CD4-positive, alpha-beta T cell treated with Interleukin-4 for 1 hour (primary cell): ENCODE measurements around the gene CPT1B.
A peak's percentile ranks its signal among the peaks of the same experiment; 100 is the strongest.

Experiments used
- DNase-seq, 2 donors: peaks; one replicate each; pipeline ENCODE4 v3.0.0-alpha.2; 2020 to 2022

The CPT1B gene

DNA sequence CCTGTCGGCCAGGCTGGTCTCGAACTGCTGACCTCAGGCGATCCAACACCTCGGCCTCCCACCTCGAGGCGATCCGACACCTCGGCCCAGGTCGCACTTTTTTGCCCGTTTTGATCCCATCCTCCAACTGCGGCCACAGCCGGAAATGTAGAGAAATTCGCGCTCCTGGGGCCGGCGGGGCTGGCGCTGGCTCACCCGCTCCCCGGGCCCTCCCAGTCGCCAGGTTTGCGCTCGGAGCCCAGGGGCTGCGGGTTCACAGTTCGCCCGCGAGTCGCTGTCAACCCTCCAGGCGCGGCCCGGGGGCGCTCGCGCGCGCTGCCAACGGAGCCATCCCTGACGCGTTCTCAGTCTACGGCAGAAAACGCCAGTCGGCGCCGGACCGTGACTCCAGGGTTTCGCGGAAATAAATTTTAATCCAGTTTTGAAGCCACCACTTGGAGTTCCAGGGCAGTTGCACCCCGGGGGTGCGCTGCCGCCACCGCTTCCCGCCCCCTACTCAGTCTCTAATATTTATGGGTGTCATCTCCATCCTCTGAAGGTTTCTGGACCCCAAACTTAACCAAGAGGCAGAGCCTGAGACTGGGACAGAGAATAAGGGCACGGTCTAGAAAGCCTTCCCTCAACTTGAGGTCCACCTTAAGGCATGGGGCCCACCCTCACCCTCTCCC lies 34.0 kb downstream of the CPT1B start:
- peak; percentile 86 to 89 for DNase-seq

DNA sequence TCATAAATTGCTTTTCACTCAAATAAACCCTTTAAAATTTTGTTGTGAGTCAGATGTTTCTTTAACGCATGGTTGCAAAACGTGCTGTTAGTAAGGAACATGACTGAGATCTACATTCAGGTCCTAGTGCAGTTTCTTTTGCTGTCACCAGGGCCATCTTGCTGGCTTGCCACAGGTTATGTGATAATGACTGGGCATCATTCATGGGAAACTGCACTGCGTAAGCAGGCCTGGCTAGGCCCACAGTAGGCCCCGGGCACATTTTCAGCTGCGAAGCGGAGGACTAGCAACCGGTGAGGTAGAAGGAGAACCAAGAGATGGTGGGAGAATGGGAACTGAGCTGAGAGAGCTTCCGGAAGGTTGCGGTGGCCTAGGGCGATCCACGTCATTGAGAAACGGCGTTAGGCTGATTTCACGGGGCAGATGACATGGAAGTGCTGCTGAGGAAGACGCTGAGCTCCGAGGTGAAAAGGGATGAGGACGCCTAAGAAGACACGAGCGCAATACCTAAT lies 35.8 kb downstream of the CPT1B start:
- DNase-seq = peak in 1 of 2 donors; percentile 78

DNA sequence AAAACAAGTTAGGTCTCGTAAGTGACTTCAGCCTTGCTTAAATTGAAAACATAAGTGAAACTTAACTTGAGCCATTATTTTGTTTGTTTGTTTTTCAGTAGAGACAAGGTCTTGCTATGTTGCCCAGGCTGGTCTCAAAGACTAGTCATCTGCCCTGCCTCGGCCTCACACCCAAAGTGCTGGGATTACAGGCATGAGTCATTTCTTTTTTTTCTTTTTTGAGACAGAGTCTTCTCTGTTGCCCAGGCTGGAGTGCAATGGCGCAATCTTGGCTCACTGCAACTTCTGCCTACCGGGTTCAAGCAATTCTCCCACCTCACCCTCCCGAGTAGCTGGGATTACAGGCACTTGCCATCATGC lies 36.6 kb downstream of the CPT1B start:
- peak; percentile 43 to 79 for DNase-seq

DNA sequence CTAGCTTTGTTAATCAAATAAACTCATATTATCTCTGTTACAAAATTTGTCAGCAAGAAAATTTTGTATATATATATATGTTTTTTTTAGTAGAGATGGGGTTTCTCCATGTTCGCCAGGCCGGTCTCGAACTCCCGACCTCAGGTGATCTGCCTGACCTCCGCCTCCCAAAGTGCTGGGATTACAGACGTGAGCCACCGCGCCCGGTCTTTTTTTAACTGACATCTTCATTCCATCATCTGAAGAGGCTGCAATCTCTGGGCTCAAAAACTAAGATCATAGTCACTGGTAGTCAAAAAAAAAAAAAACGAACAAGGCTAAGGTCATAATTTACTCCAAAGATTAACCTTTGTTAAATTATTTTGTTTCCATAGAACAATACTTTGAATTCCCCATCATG lies 37.8 kb downstream of the CPT1B start:
- no peak for DNase-seq

DNA sequence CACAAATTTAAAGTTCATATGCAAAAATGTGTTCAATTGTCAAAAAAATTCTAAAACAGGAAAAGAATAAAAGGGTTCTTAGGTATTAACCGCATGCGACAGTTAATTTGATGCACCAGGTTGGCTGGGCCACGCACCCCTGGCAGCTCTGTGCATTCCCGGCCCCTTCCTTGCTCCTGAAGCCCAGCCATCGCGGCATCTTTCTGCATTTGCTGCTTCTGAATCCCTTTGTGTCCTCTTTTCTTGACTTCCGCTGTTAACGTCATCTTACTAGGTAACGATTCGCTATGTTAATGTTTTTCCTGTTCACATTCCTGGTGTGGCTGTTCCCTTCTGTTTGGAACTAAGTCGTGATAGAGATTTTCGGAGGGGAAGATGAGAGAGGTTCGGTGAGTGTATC lies 40.5 kb downstream of the CPT1B start:
- DNase-seq = no peak

GRCh38 chr22:50536226-50536625 lies 42.0 kb downstream of the CPT1B start:
- no peak for DNase-seq

GRCh38 chr22:50535113-50535512 lies 43.1 kb downstream of the CPT1B start:
- no peak for DNase-seq

GRCh38 chr22:50533856-50534711 lies 44.1 kb downstream of the CPT1B start:
- peak; percentile 56 to 60 for DNase-seq

DNA sequence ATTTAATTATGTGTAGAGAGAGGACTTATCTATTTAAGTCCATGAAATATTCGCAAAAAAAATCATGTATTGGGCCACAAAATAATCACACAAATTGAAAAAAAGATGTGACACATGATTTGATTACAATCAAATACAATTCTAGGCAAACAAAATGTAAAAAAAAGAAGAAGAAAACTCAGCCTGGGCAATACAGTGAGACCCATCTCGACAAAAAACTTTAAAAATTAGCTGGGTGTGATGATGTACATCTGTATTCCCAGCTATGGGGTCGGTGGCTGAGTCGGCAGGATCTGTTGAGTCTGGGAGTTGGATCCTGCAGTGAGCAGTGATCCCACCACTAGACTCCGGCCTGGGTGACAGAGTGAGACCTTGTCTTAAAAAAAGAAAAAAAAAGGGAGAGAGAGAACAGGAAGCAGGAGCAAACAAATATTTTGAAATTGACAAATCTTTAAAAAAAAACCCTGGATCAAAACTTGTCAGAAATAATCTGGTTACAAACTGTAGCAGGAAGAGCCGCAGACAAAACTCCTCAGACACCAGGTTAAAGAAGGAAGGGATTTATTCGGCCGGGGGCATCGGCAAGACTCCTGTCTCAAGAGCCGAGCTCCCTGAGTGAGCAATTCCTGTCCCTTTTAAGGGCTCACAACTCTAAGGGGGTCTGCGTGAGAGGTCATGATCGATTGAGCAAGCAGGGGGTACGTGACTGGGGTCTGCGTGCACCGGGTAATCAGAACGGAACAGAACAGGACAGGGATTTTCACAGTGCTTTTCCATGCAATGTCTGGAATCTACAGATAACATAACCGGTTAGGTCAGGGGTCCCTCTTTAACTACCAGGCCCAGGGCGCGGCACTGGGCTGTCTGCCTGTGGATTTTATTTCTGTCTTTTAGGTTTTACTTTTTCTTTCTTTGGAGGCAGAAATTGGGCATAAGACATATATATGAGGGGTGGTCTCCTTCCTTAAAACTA lies 45.1 kb downstream of the CPT1B start:
- no peak for DNase-seq

- peak in 1 of 2 donors; percentile 36 for DNase-seq
Measured at GRCh38 chr22:50531962-50532674, 46.1 kb downstream of the CPT1B start.

- DNase-seq = peak; percentile 72 to 80
Measured at GRCh38 chr22:50531546-50531961, 46.7 kb downstream of the CPT1B start.

- DNase-seq = peak; percentile 85 to 90
Measured at GRCh38 chr22:50530877-50531545, 47.2 kb downstream of the CPT1B start.

- DNase-seq = no peak
Measured at GRCh38 chr22:50530580-50530876, 47.7 kb downstream of the CPT1B start.

DNA sequence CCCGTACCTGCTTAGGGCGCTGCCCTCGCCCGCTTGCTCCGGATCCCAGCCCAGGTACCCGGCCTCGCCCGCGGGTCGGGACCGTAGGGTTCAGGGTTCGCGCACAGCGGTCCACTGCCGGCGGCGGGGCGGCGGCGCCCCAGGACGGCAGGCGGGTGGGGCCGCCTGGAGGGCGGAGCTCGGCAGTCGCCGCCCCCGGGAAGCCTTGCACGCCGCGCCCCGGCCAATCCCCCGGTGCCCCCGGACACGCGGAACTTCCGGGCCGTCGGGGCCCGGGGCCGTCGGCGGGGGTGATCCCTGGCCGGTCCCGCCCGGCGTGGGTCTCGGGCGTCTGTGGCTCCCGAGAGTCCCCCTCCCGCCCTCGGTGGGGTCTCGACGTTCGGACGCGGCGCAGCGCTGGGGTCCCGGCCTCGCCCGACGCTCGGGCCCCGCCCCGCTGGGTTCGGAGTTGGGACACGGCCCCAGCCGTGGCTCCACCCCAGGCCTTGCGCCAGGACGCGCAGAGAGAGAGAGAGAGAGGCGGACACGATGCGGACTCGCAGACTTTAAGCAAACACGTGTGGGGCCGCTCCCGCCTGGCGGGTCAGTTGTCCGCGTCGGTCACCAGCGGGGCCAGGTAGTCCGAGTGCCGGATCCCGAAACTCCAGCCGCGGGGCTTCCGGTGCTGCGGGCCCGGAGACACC lies 48.2 kb downstream of the CPT1B start, which contains the start of gene TYMP:
TSS of gene TYMP (minus strand) at position 116 of the 683 bp plus-strand sequence. CDS start 303 bp downstream, outside the sequence.
- peak; percentile 74 to 78 for DNase-seq

GRCh38 chr22:50529416-50529896 lies 48.8 kb downstream of the CPT1B start:
- DNase-seq = no peak

GRCh38 chr22:50528682-50529415 lies 49.4 kb downstream of the CPT1B start:
- DNase-seq = no peak

- no peak for DNase-seq
Measured at GRCh38 chr22:50527921-50528681, 50.1 kb downstream of the CPT1B start.

- DNase-seq = peak; percentile 57 to 67
Measured at GRCh38 chr22:50526834-50527801, 51.1 kb downstream of the CPT1B start.
